OCI-LY1 (cell line): ENCODE measurements around the gene FUBP1.

Experiments
- H2AFZ ChIP-seq: fragments of 200-600 bp; sonication (generic), shearing (Covaris generic); 2 replicates; pipeline ENCODE4 v1.6.0; 2014; ENCODE audit warnings: antibody characterized with exemption, mild to moderate bottlenecking, low read length
- H3F3A ChIP-seq: fragments of 200-600 bp; sonication (generic), shearing (Covaris generic); 2 replicates; pipeline ENCODE4 v1.6.0; 2014; ENCODE audit warnings: mild to moderate bottlenecking, antibody characterized with exemption, low read length, moderate library complexity; ENCODE audit not compliant: insufficient read depth
- H3K27ac ChIP-seq: fragments of 200-600 bp; sonication (generic); 2 replicates; pipeline ENCODE4 v1.5.1; 2014; ENCODE audit warnings: low read length, mixed run types, mild to moderate bottlenecking, low read depth; ENCODE audit not compliant: poor library complexity, severe bottlenecking
- H3K27me3 ChIP-seq: fragments of 200-600 bp; sonication (generic); 2 replicates; pipeline ENCODE4 v1.6.0; 2014; ENCODE audit warnings: antibody characterized with exemption, mild to moderate bottlenecking, low read length, moderate library complexity; ENCODE audit not compliant: insufficient read depth
- H3K36me3 ChIP-seq: fragments of 200-600 bp; sonication (generic); 2 replicates; pipeline ENCODE4 v1.6.1; 2014; ENCODE audit warnings: mild to moderate bottlenecking, antibody characterized with exemption, low read length, moderate library complexity, mixed read lengths; ENCODE audit not compliant: insufficient read depth
- H3K4me1 ChIP-seq: fragments of 200-600 bp; sonication (generic); 2 replicates; pipeline ENCODE4 v1.5.1; 2014; ENCODE audit warnings: mild to moderate bottlenecking, low read length, moderate library complexity; ENCODE audit not compliant: insufficient read depth, severe bottlenecking
- H3K4me2 ChIP-seq: fragments of 200-600 bp; sonication (generic), shearing (Covaris generic); 2 replicates; pipeline ENCODE4 v1.6.1; 2014; ENCODE audit warnings: low read length
- H3K4me3 ChIP-seq: fragments of 200-600 bp; sonication (generic); 2 replicates; pipeline ENCODE4 v1.5.1; 2014; ENCODE audit warnings: low read length, low read depth, mild to moderate bottlenecking, mixed read lengths; ENCODE audit not compliant: poor library complexity, severe bottlenecking
- H3K79me2 ChIP-seq: fragments of 200-600 bp; shearing (Covaris generic); 2 replicates; pipeline ENCODE4 v1.6.1; 2016; ENCODE audit warnings: mixed run types, low read length, mixed read lengths; ENCODE audit not compliant: insufficient read depth
- H3K9ac ChIP-seq: fragments of 200-600 bp; sonication (generic), shearing (Covaris generic); 2 replicates; pipeline ENCODE4 v1.6.1; 2014; ENCODE audit warnings: mild to moderate bottlenecking, low read length, mixed read lengths
- H3K9me2 ChIP-seq: fragments of 200-600 bp; sonication (generic), shearing (Covaris generic); 2 replicates; pipeline ENCODE4 v1.6.1; 2014; ENCODE audit warnings: low read depth, mild to moderate bottlenecking, low read length, mixed read lengths
- H3K9me3 ChIP-seq: fragments of 200-600 bp; shearing (Covaris generic); 2 replicates; pipeline ENCODE4 v1.6.1; 2014; ENCODE audit warnings: low read length, mixed read lengths
- H4K20me1 ChIP-seq: fragments of 200-600 bp; sonication (generic), shearing (Covaris generic); 2 replicates; pipeline ENCODE4 v1.6.0; 2016; ENCODE audit warnings: mild to moderate bottlenecking, low read length; ENCODE audit not compliant: insufficient read depth
- EZH2 ChIP-seq: fragments of 200-600 bp; sonication (generic), shearing (Covaris generic); IDR thresholded peaks from 2 replicates; pipeline ENCODE4 v1.8.0; 2017; ENCODE audit warnings: borderline replicate concordance, mixed run types, mild to moderate bottlenecking, antibody characterized with exemption, low read length, moderate library complexity, mixed read lengths
- TF ChIP-seq, protein P1 (sequence below): fragments of 200-600 bp; sonication (generic), shearing (Covaris generic); IDR thresholded peaks from 2 replicates; pipeline ENCODE4 v1.5.1; 2017; ENCODE audit warnings: mild to moderate bottlenecking, antibody characterized with exemption, low read length, moderate library complexity, mixed read lengths

FUBP1 gene

DNA sequence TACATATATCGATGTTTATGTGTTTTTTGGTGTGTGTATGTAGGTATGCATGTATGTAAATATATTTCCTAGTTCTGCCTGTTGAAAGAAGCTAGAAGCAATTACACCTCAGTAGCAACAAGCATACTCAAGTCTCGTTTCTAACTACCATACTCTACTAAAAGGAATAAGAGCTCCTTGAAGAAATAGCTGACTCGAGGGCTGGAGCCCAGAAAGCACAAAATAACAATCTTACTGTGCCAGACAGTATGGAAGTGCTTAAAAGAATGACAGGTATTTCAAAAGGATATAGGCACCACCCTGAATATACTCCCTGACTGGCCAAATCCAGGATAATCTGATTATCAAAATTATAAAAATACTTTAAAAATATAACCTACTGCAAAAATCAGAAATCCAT, 23.2 kb downstream of the FUBP1 start:
- no peak for TF ChIP-seq EZH2
- TF ChIP-seq, protein P1, sequence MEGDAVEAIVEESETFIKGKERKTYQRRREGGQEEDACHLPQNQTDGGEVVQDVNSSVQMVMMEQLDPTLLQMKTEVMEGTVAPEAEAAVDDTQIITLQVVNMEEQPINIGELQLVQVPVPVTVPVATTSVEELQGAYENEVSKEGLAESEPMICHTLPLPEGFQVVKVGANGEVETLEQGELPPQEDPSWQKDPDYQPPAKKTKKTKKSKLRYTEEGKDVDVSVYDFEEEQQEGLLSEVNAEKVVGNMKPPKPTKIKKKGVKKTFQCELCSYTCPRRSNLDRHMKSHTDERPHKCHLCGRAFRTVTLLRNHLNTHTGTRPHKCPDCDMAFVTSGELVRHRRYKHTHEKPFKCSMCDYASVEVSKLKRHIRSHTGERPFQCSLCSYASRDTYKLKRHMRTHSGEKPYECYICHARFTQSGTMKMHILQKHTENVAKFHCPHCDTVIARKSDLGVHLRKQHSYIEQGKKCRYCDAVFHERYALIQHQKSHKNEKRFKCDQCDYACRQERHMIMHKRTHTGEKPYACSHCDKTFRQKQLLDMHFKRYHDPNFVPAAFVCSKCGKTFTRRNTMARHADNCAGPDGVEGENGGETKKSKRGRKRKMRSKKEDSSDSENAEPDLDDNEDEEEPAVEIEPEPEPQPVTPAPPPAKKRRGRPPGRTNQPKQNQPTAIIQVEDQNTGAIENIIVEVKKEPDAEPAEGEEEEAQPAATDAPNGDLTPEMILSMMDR: no peak
- H2AFZ ChIP-seq: no peak overlapping the region
- no peaks in the 10 kb centered on the region for H3K9me3 ChIP-seq
- H3K27me3 ChIP-seq: no peaks in the 10 kb centered on the region
- H3K27ac ChIP-seq: no peak overlapping the region
- no peak overlapping the region for H3K4me2 ChIP-seq
- peaks cover 15% of the 10 kb centered on the region for H3K4me1 ChIP-seq
- no peak overlapping the region for H3K9ac ChIP-seq
- H3K79me2 ChIP-seq: peaks cover 8% of the 10 kb centered on the region; the same call in 1 of the 2 replicates
- peaks cover 98% of the 10 kb centered on the region for H3K36me3 ChIP-seq
- no peak overlapping the region for H3K4me3 ChIP-seq
- H3F3A ChIP-seq: no peaks in the 10 kb centered on the region
- no peaks in the 10 kb centered on the region for H4K20me1 ChIP-seq
- H3K9me2 ChIP-seq: no peaks in the 10 kb centered on the region

DNA sequence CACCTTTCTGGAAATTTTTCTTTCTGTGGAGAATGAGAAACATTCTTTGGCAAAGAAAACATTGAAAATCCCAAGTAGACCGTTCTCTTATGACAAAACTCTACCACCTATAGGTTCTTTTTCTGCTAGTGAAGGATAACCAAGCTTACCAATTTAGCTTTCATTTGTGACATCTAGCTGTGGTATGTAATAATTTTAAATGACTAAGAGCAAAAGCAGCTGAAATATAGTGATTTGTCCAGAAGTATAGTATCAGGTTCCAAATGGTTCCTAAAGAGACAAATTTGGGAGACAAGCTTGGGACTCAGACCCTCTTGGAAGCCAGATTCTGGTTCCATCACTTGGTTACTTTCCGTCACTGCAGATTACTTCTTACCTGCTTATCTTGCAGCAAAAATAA, 24.4 kb downstream of the FUBP1 start:
- H3K27me3 ChIP-seq: no peaks in the 10 kb centered on the region
- peaks cover 98% of the 10 kb centered on the region for H3K36me3 ChIP-seq
- H3K9ac ChIP-seq: no peak overlapping the region
- H3K79me2 ChIP-seq: peaks cover 8% of the 10 kb centered on the region; the same call in 1 of the 2 replicates
- no peak overlapping the region for H3K4me3 ChIP-seq
- no peaks in the 10 kb centered on the region for H3F3A ChIP-seq
- H3K9me2 ChIP-seq: no peaks in the 10 kb centered on the region
- no peaks in the 10 kb centered on the region for H3K9me3 ChIP-seq
- no peak overlapping the region for H3K4me2 ChIP-seq
- TF ChIP-seq, protein P1: no peak
- TF ChIP-seq EZH2: no peak
- no peak overlapping the region for H2AFZ ChIP-seq
- no peak overlapping the region for H3K27ac ChIP-seq
- peaks cover 16% of the 10 kb centered on the region for H3K4me1 ChIP-seq
- peaks cover 3% of the 10 kb centered on the region; the same call in 1 of the 2 replicates for H4K20me1 ChIP-seq

DNA sequence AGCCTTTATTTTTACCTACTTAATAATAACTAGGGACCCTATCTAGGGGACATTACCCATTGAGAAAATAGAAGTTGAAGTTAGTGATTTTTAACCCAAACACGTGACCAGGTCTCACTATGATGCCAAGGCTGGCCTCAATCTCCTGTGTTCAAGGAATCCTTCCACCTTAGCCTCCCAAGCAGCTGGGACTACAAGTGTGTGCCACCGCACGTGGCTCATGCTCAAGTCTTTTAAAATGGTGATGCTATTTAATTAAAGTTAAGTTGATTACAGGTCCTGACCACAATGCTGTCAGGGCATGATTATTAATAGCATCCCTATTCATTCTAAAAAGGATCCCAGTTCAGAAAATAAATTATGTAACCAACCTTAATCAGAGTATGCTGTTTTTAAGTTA, 25.0 kb downstream of the FUBP1 start:
- Histone ChIP-seq H3K9me2 (no peaks in the 10 kb centered on the region), H3K27ac (no peak overlapping the region), H3K79me2 (peaks cover 8% of the 10 kb centered on the region; the same call in 1 of the 2 replicates), H3F3A (no peaks in the 10 kb centered on the region), H2AFZ (no peak overlapping the region), H3K36me3 (peaks cover 98% of the 10 kb centered on the region), H3K4me2 (no peak overlapping the region), H3K27me3 (no peaks in the 10 kb centered on the region), H3K9me3 (no peaks in the 10 kb centered on the region), H3K4me3 (no peak overlapping the region), H3K9ac (no peak overlapping the region), H4K20me1 (peaks cover 3% of the 10 kb centered on the region; the same call in 1 of the 2 replicates), H3K4me1 (peaks cover 16% of the 10 kb centered on the region)
- TF ChIP-seq, protein P1: no peak
- no peak for TF ChIP-seq EZH2
